Measurements from ENCODE around the gene TFE3.

TFE3 gene

GRCh38 chrX:49069038-49069437, 25.9 kb upstream of the TFE3 start:
- H3K27ac Mint-ChIP-seq, result no peak overlapping the region
- H3K9me3 Mint-ChIP-seq, result peaks cover 14% of the 10 kb centered on the region
- no peak overlapping the region for H3K4me3 Mint-ChIP-seq
- no peaks in the 10 kb centered on the region for H3K27me3 Mint-ChIP-seq (ENCODE audit: low read depth)
- no peak for TF ChIP-seq CTCF (IDR thresholded peaks at IDR 0.05; ENCODE audit: unreplicated experiment in 3 of 3)
- H3K36me3 Mint-ChIP-seq (ENCODE audit: low read depth), result peaks cover 5% of the 10 kb centered on the region
- H3K4me1 Mint-ChIP-seq, result no peaks in the 10 kb centered on the region

GRCh38 chrX:49067285-49068120, 24.3 kb upstream of the TFE3 start:
- Mint-ChIP-seq H3K27ac (no peak overlapping the region), H3K4me1 (no peaks in the 10 kb centered on the region), H3K36me3 (ENCODE audit: low read depth) (peaks cover 5% of the 10 kb centered on the region), H3K4me3 (no peak overlapping the region), H3K9me3 (peaks cover 14% of the 10 kb centered on the region), H3K27me3 (ENCODE audit: low read depth) (no peaks in the 10 kb centered on the region)
- no peak for TF ChIP-seq CTCF (IDR thresholded peaks at IDR 0.05; ENCODE audit: unreplicated experiment in 3 of 3)

- no peak overlapping the region for H3K4me3 Mint-ChIP-seq
- H3K27me3 Mint-ChIP-seq (ENCODE audit: low read depth), result no peaks in the 10 kb centered on the region
- peaks cover 11% of the 10 kb centered on the region for H3K9me3 Mint-ChIP-seq
- no peak overlapping the region for H3K27ac Mint-ChIP-seq
- TF ChIP-seq CTCF (IDR thresholded peaks at IDR 0.05; ENCODE audit: unreplicated experiment in 3 of 3), result no peak
- H3K4me1 Mint-ChIP-seq, result no peaks in the 10 kb centered on the region
- H3K36me3 Mint-ChIP-seq (ENCODE audit: low read depth), result peaks cover 5% of the 10 kb centered on the region
Measured at GRCh38 chrX:49066690-49067089, 23.5 kb upstream of the TFE3 start.

- Mint-ChIP-seq H3K27ac (no peak overlapping the region), H3K4me1 (no peaks in the 10 kb centered on the region), H3K9me3 (peaks cover 8% of the 10 kb centered on the region), H3K4me3 (no peak overlapping the region), H3K36me3 (ENCODE audit: low read depth) (peaks cover 4% of the 10 kb centered on the region), H3K27me3 (ENCODE audit: low read depth) (no peaks in the 10 kb centered on the region)
- no peak for TF ChIP-seq CTCF (IDR thresholded peaks at IDR 0.05; ENCODE audit: unreplicated experiment in 3 of 3)
Measured at GRCh38 chrX:49066278-49066677, 23.1 kb upstream of the TFE3 start.

- no peak overlapping the region for H3K4me3 Mint-ChIP-seq
- peaks cover 7% of the 10 kb centered on the region for H3K9me3 Mint-ChIP-seq
- peaks cover 4% of the 10 kb centered on the region for H3K36me3 Mint-ChIP-seq (ENCODE audit: low read depth)
- no peaks in the 10 kb centered on the region for H3K4me1 Mint-ChIP-seq
- TF ChIP-seq CTCF (IDR thresholded peaks at IDR 0.05; ENCODE audit: unreplicated experiment in 3 of 3), result no peak
- H3K27ac Mint-ChIP-seq, result no peak overlapping the region
- no peaks in the 10 kb centered on the region for H3K27me3 Mint-ChIP-seq (ENCODE audit: low read depth)
Measured at GRCh38 chrX:49064735-49065134, 21.6 kb upstream of the TFE3 start.

GRCh38 chrX:49064303-49064702, 21.1 kb upstream of the TFE3 start:
- H3K9me3 Mint-ChIP-seq, result peaks cover 5% of the 10 kb centered on the region
- no peaks in the 10 kb centered on the region for H3K4me1 Mint-ChIP-seq
- no peaks in the 10 kb centered on the region for H3K27me3 Mint-ChIP-seq (ENCODE audit: low read depth)
- H3K27ac Mint-ChIP-seq, result no peak overlapping the region
- no peak overlapping the region for H3K4me3 Mint-ChIP-seq
- TF ChIP-seq CTCF (IDR thresholded peaks at IDR 0.05; ENCODE audit: unreplicated experiment in 3 of 3), result no peak
- H3K36me3 Mint-ChIP-seq (ENCODE audit: low read depth), result peaks cover 4% of the 10 kb centered on the region
